ENCODE data around the gene SPPL3.

Gene SPPL3

DNA sequence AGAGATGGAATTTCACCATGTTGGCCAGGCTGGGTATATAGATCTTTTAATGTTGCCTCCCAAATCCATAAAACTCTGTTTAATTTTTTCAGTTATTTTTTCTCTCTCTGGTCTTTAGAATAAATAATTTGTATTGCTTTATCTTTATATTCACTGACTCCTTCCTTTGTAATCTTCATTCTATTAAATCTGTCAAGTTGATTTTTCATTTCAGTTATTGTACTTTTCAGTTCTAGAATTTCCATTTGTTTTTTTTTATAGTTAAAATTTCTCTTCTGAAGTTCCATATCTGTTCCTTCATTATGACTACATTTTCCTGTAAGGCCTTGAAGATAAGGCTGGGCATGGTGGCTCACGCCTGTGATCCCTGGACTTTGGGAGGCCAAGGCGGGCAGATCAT is 13.6 kb upstream of the SPPL3 start:
- TF ChIP-seq EZH2phosphoT487 (conservative IDR thresholded peaks at IDR 0.05; ENCODE audit: low read length) = no peak
- H3K36me3 ChIP-seq (ENCODE audit: low read length) = no peaks in the 10 kb centered on the region

DNA sequence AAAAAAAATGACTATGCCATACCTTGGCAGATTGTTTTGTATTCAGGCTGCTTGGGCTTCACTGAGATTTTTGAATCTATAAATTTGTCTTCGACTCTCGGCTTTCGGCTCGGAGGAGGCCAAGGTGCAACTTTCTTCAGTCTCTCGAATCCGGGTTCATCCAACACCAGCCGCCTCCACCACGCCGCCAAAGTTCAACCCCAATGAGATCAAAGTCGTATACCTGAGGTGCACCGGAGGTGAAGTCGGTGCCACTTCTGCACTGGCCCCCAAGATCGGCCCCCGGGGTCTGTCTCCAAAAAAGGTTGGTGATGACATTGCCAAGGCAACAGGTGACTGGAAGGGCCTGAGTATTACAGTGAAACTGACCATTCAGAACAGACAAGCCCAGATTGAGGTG is 12.4 kb upstream of the SPPL3 start:
- H3K4me3 ChIP-seq (ENCODE audit: insufficient read depth, low read length, poor library complexity, severe bottlenecking) = no peak overlapping the region
- H3K27ac ChIP-seq (ENCODE audit: low read depth, low read length) = no peak overlapping the region
- H4K20me1 ChIP-seq (ENCODE audit: low read depth, low read length) = no peaks in the 10 kb centered on the region
- no peak overlapping the region for H3K9ac ChIP-seq (ENCODE audit: low read length)
- H3K9me3 ChIP-seq (ENCODE audit: insufficient read depth, low read length) = peaks cover 8% of the 10 kb centered on the region; the same call in 1 of the 2 replicates
- no peaks in the 10 kb centered on the region for H3K36me3 ChIP-seq (ENCODE audit: low read length)
- no peaks in the 10 kb centered on the region for H3K79me2 ChIP-seq (ENCODE audit: insufficient read depth, low read length)
- no peak overlapping the region for H3K4me2 ChIP-seq (ENCODE audit: low read depth, low read length, poor library complexity, severe bottlenecking)
- H3K9me2 ChIP-seq (replicated peaks; ENCODE audit: insufficient read depth, low read length) = no peaks in the 10 kb centered on the region
- no peak for TF ChIP-seq EZH2phosphoT487 (conservative IDR thresholded peaks at IDR 0.05; ENCODE audit: low read length)
- TF ChIP-seq, protein P1, sequence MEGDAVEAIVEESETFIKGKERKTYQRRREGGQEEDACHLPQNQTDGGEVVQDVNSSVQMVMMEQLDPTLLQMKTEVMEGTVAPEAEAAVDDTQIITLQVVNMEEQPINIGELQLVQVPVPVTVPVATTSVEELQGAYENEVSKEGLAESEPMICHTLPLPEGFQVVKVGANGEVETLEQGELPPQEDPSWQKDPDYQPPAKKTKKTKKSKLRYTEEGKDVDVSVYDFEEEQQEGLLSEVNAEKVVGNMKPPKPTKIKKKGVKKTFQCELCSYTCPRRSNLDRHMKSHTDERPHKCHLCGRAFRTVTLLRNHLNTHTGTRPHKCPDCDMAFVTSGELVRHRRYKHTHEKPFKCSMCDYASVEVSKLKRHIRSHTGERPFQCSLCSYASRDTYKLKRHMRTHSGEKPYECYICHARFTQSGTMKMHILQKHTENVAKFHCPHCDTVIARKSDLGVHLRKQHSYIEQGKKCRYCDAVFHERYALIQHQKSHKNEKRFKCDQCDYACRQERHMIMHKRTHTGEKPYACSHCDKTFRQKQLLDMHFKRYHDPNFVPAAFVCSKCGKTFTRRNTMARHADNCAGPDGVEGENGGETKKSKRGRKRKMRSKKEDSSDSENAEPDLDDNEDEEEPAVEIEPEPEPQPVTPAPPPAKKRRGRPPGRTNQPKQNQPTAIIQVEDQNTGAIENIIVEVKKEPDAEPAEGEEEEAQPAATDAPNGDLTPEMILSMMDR (IDR thresholded peaks at IDR 0.05; ENCODE audit: insufficient read depth, low read length, poor library complexity, severe bottlenecking) = no peak
- no peak overlapping the region for H2AFZ ChIP-seq (ENCODE audit: low read depth, low read length, severe bottlenecking)
- no peaks in the 10 kb centered on the region for H3F3A ChIP-seq (ENCODE audit: insufficient read depth)
- H3K27me3 ChIP-seq (ENCODE audit: low read length) = no peaks in the 10 kb centered on the region

More for the DNA sequence above, 13.6 kb upstream of the SPPL3 start:
- Histone ChIP-seq H3K27me3 (ENCODE audit: low read length) (no peaks in the 10 kb centered on the region), H3K9ac (ENCODE audit: low read length) (no peak overlapping the region), H3F3A (ENCODE audit: insufficient read depth) (no peaks in the 10 kb centered on the region), H2AFZ (ENCODE audit: low read depth, low read length, severe bottlenecking) (no peak overlapping the region), H3K79me2 (ENCODE audit: insufficient read depth, low read length) (no peaks in the 10 kb centered on the region), H3K4me3 (ENCODE audit: insufficient read depth, low read length, poor library complexity, severe bottlenecking) (no peak overlapping the region), H3K4me2 (ENCODE audit: low read depth, low read length, poor library complexity, severe bottlenecking) (no peak overlapping the region), H4K20me1 (ENCODE audit: low read depth, low read length) (no peaks in the 10 kb centered on the region), H3K27ac (ENCODE audit: low read depth, low read length) (no peak overlapping the region), H3K9me3 (ENCODE audit: insufficient read depth, low read length) (peaks cover 8% of the 10 kb centered on the region; the same call in 1 of the 2 replicates), H3K9me2 (replicated peaks; ENCODE audit: insufficient read depth, low read length) (no peaks in the 10 kb centered on the region)

DNA sequence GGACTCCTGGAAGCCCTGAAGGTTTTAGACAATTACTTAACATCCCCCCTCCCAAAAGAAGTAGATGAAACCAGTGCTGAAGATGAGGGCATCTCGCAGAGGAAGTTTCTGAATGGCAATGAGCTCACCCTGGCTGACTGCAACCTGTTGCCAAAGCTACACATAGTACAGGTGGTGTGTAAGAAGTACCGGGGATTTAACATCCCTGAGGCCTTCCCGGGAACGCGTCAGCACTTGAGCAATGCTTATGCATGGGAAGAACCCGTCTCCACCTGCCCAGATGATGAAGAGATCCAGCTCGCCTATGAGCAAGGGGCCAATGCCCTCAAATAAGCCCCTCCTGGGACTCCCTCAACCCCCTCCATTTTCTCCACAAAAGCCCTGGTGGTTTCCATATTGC is 10.6 kb upstream of the SPPL3 start:
- Histone ChIP-seq H3K4me2 (ENCODE audit: low read depth, low read length, poor library complexity, severe bottlenecking) (no peak overlapping the region), H3K9me3 (ENCODE audit: insufficient read depth, low read length) (peaks cover 8% of the 10 kb centered on the region; the same call in 1 of the 2 replicates), H3K79me2 (ENCODE audit: insufficient read depth, low read length) (no peaks in the 10 kb centered on the region), H3K4me3 (ENCODE audit: insufficient read depth, low read length, poor library complexity, severe bottlenecking) (no peak overlapping the region), H3K36me3 (ENCODE audit: low read length) (no peaks in the 10 kb centered on the region), H2AFZ (ENCODE audit: low read depth, low read length, severe bottlenecking) (no peak overlapping the region), H3K27ac (ENCODE audit: low read depth, low read length) (no peak overlapping the region), H3K27me3 (ENCODE audit: low read length) (no peaks in the 10 kb centered on the region), H3K9me2 (replicated peaks; ENCODE audit: insufficient read depth, low read length) (no peaks in the 10 kb centered on the region), H3K9ac (ENCODE audit: low read length) (no peak overlapping the region), H3F3A (ENCODE audit: insufficient read depth) (no peaks in the 10 kb centered on the region), H4K20me1 (ENCODE audit: low read depth, low read length) (no peaks in the 10 kb centered on the region)
- TF ChIP-seq, protein P1 (IDR thresholded peaks at IDR 0.05; ENCODE audit: insufficient read depth, low read length, poor library complexity, severe bottlenecking) = no peak
- TF ChIP-seq EZH2phosphoT487 (conservative IDR thresholded peaks at IDR 0.05; ENCODE audit: low read length) = no peak

DNA sequence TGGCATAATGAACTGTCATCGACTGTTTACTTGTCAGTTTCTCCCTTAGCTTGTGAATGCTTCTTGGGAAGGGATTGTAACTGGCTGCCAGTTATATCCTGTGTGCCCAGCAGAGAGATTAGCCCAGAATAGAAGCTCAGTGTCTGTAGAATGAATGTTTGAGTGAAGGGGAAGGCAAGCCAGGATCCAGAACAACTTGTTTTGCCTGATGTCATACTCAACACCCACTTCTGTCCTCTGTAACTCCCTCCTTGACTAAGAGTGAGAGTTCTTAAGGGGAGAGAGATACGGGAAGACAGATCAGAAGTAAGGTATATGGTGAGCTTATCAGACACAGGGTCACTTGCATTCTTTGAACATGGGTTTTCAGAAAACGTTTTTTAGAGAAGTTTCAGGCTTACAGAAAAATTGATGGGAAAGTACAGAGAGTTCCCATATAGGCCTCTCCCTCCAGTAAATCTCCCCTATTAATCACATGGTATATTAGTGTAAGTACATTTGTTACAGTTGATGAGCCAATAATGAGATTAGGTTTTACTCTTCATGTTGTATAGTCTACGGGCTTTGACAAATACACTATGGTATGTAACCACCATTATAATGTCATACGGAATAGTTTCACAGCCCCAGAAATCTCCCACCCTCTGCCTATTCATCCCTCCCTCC is 5.6 kb upstream of the SPPL3 start:
- no peaks in the 10 kb centered on the region for H3F3A ChIP-seq (ENCODE audit: insufficient read depth)
- TF ChIP-seq, protein P1 (IDR thresholded peaks at IDR 0.05; ENCODE audit: insufficient read depth, low read length, poor library complexity, severe bottlenecking) = no peak
- TF ChIP-seq EZH2phosphoT487 (conservative IDR thresholded peaks at IDR 0.05; ENCODE audit: low read length) = no peak
- no peaks in the 10 kb centered on the region for H3K27me3 ChIP-seq (ENCODE audit: low read length)
- no peaks in the 10 kb centered on the region for H3K9me3 ChIP-seq (ENCODE audit: insufficient read depth, low read length)
- H3K4me3 ChIP-seq (ENCODE audit: insufficient read depth, low read length, poor library complexity, severe bottlenecking) = no peak overlapping the region
- H3K27ac ChIP-seq (ENCODE audit: low read depth, low read length) = no peak overlapping the region
- H3K9ac ChIP-seq (ENCODE audit: low read length) = no peak overlapping the region
- no peak overlapping the region for H3K4me2 ChIP-seq (ENCODE audit: low read depth, low read length, poor library complexity, severe bottlenecking)
- H3K36me3 ChIP-seq (ENCODE audit: low read length) = no peaks in the 10 kb centered on the region
- H3K79me2 ChIP-seq (ENCODE audit: insufficient read depth, low read length) = no peaks in the 10 kb centered on the region
- no peaks in the 10 kb centered on the region for H4K20me1 ChIP-seq (ENCODE audit: low read depth, low read length)
- no peaks in the 10 kb centered on the region for H3K9me2 ChIP-seq (replicated peaks; ENCODE audit: insufficient read depth, low read length)
- H2AFZ ChIP-seq (ENCODE audit: low read depth, low read length, severe bottlenecking) = no peak overlapping the region
